SKM-1 (cell line): Measurements from ENCODE around the gene TEX36.
"Not testable (repeated sequence)": the region's sequence is repeated elsewhere in the genome, so short reads cannot be mapped to it uniquely, and the experiment has no call there.

ENCODE experiments used
- DNase-seq: peaks from one replicate; lab custom pipeline; 2025; ENCODE audit not compliant: unreplicated experiment; lab: John Stamatoyannopoulos, UW

Gene TEX36

DNA sequence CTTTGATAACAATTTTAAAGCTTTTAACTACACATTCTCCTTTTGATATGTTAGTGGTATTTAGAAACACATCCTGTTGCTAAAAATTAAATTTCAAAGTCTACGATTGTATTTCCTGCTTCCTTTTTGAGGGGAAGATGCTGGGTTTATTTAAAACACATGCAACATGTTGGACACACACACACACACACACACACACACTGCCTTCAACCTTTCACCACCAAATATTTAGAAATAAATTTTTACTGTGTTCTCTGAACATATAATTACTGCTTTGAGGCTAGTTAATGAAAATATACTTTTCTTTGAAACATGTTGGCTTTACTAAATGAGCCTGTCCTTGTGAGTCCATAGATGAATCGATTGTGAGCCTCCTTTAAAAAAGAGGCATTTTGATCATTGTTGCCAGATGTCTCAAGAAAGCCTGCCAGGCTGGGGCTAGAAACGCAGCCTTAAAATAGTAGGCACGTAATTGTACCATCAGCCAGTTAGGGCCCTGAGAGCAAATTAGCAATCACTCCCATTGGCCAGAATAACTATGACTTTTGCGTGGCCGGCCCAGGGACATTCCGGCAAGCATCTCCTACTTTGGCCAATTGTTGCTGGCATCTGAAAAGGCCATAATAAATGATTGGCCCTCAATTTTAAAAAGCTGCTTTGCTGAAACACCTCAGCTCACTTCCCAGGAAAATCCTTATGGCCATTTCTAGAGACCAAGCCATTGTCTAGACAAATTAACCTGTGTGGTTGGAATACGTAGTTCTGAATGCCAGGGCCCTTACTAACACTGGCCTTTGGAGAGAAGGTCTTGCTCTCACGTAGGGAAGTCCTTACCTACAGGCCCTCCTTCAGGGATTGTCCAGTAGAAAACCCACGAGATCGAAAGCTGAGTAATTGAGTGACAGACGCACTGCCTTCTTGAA is 9.9 kb upstream of the TEX36 start:
- DNase-seq: no peak

DNA sequence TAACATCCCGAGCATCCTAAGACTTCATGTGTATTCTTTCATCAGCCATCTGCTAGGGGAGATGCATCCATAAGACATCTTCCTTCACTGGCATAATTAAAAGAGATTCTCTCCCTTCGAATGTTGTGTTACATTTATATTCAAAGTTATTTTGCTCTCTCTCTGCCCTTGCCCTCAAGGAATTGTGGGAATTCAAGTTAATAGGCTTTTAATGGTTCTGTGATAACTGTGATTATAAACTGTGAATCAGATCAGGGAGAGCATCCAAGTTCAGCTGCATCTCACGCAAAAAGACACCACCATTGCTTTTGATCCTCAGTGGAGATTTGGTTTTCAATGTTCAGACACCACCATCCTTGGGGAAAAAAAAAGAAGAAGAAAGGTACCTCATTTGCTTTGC is 9.2 kb upstream of the TEX36 start:
- DNase-seq: no peak

DNA sequence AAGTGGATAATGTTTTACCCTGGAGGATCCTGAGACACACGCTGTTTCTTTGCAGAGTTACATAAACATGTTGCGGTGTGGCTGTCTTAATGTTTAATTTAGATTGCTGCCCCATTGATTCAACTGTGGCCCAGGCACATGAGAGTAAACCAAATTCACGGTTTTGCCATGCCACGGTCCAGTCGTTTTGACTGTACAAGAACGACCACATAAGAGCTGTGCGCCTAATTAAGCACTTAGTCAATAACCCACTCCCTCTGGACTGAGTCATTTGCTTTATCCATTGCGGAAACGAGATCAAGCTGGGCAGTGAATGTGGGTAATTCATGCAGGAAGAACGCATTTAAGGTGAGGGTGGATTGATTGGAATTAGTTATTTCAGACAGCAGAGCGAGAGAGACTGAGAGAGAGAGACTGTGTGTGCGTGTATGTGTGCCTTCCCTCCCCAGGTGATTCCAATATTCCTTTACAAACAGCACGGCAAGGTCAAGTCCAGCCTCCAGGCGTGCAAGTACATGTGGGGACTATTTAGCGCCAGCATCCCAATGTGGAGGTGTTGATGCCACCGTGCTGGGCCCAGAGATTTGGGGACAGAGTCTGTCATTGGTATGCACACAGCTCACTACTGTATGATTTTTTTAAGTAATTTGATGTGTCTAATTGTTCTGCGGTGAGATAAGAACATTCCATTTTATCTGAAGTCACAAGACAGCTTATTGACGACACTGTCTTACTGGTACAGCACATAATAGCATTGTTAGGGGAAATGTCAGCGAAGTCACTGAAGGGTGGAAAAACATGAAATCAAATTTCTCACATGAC is 8.4 kb upstream of the TEX36 start:
- DNase-seq: no peak

DNA sequence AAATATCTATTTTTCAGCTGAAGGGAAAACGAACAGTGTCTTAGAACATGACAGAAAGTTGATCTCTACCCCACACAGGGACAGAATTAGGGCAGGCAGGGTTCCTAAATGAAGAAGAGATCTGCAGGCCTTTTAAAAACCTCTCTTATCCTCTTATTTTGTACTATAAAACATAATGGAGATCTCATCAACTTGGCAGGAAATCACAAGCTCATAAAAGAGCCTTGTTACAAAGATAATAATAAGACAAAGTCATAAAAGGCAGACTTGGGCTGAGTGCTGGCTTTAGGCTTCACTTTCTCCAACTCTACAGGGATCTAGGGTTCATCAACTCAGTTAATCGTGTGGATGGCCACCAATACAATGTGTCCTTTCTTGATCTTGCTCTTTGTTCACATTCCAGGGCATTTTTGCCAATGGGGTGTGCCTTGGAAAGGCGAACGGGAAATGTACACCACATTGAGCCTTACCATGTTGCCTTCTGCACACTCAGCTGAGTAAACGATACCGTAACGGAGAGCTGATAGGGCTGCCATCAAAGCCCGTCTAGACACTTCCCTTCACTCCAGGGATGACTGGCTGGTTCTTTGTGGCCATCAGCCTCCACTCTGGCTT is 7.1 kb upstream of the TEX36 start:
- DNase-seq: no peak

DNA sequence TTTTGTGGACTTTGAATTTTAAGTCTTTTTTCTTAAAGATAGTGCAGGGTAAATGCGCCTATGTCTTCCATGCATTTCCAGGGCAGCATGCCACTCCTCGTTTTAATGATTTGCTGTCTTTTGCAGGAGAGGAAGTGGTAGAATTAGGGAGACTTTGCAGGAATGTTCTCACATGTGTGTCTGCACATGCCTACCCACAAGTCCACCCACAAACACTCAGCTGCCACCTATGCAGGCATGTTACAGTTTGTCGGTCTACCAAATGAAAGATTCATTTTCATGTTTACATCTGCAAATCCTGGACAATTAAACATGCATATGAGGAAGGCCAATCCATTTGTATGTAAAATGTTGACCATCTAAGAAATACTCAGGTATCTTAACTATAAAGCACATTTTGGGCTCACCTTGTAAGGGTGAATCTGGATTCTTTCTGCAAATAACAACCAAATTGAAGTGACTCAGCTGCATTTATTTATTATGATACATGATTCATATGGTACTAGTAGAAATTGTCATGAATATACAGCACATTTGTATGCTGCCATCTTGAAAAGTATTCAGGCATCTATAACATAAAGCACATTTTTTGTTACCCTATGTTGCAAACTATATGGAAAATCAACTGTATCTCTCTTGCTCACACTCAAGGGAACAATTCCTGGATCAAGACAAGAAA is 4.7 kb upstream of the TEX36 start:
- DNase-seq: no peak

DNA sequence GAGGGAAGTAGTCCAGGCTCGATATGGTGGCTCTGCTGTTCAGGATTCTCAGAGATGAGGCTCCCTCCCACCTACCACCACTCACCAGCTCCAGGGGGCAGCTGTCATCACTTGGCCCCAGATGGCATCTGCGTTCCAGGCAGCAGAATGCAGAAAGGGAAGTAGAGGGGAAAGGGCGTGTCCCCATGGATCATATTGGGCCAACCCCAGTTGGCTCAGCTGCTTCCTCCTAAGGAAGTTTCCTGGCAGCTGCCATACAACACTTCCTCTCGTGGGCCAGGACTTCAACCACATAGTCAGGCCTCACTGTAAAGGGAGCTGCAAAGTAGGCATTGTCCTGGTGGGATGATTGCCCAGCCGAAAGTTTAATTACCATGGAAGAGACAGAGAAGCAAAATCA is 1.6 kb upstream of the TEX36 start:
- DNase-seq: no peak

DNA sequence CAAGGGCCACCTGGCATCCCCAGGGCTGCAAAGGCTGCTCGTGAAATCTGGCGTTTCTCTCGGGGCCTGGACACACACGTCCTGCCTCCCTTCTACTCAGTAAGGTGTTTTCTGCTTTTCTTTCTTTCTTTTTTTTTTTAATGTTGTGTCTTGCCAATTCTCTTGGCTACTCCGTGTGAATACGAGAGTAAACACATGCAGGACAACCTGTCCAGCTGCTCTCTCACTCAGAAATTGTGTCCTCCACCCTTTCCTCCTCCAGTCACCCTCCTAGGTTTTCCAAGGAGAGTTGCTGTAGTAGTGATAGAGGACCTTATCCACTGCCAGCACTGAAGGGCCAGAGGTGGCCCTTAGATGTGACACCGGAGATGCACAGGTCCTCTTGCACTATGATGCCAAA is 858 bp upstream of the TEX36 start:
- DNase-seq: no peak

DNA sequence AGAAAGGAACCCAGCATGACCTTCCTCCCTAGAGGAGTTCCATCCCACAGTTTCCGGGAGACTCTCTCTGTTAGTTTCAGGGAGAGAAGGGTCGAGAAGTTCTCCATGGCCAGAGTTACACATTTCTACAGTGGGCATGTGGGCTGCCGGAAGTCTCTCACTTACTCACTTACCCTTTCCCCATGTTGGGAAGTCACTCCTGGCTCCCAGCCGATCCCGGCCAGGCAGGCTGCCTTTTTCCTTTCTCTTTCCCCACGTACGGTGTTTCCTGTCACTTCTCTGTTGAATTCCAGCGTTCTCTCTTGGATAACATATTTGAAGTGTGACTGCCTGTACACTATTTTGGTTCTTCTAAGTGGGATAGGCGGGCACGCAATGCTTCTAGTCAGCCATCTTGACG is 3.5 kb downstream of the TEX36 start:
- no peak for DNase-seq

DNA sequence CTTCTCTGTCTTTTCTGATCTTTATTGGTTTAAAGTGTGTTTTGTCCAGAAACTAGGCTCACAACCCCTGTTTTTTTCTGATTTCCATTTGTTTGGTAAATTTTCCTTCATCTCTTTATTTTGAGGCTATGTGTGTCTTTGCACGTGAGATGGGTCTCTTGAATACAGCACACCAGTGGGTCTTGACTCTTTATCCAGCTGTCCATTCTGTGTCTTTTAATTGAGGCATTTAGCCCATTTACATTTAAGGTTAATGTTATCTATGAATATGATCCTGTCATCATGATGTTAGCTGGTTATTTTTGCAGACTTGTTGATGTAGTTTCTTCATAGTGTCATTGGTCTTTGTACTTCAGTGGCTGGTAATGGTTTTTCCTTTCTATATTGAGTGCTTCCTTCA is 10.1 kb downstream of the TEX36 start:
- no peak for DNase-seq

DNA sequence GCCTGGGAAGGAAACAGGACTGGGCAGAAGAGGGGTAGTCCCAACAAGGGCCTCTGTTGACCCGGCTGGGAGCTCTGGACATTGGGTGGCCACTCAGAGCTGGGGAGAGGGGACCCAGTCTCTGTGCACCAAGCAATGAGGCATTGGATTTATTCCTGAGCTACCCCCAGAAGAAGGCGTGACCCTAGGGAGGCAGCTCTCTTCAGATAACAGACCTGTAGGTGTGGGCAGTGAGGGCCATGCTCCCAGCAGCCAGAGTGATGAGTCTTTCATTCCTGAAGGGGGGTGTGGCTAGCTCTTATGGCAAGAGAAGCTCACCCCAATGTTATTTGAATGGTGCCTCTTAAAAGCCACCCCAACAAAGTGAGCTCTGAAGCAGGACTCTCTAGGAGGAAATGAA is 20.4 kb downstream of the TEX36 start:
- DNase-seq: no peak

DNA sequence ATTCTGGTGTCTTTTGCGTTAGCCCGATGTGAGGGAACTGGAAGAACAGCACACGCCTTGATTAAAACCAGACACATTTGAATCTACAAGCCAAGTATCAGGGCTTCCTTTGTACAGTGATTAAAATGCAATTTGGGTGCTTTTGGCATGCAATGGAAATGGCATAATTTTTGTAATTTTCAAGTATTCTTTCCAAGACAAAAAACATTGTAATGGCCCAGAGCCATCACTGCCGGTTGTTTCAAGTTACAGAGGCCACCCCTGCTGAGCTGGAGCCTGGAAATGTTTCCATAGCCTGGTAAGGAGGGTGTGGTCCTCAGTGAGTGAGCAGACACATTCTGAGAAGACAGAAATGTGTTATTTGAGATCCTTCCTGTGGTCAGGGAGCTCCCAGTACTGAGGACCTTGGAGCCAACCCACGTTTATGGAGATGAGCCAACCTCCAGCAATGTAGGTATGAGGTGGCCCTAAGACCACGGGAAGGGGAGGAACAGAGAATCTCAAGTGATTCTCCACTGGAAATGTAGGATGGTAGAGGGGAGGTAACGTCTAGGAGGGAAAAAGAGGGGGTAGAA is 20.9 kb downstream of the TEX36 start:
- DNase-seq: no peak

DNA sequence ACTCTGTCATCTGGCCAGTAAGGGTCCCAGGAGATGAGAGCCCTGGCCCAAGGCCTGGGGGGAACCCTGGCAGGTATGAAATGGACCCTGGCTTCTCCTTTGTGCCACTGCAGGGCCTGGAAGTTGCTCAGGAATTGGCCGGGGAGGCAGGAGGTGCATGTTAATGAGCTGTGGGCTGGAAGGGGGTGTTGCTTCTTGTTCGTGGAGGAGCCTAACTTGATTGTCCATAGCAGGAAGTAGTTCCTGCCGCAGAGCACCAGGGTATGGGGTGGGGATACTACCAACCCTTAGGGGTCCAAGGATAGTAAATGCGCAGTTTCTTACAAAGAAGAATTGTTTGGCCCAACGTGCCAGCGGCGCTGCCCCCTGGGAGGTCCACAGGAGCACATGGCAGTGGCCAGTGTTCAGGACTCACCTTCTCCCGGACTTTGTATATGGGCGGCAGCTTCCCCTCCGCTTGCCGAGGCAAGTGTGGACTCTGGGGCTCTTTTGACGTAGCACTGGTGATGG is 21.5 kb downstream of the TEX36 start:
- DNase-seq: no peak

DNA sequence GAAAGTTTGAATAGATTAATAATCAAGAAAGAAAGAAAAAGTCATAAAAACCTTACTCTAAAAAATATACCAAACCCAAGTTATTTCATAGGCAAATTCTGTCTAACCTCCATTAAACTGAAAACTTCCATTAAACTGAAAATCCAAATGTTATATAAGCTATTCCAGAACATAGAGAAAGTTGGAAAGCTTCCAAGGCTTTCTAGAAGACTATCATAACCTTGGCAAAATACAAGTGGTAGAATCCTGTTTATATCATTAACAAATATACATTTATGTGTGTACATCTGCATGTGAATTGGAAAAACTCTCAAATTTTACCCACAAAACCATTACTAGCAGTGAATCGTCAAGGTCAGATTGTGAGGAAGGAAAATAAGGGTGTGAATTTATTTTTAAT is 23.9 kb downstream of the TEX36 start:
- DNase-seq: no peak

DNA sequence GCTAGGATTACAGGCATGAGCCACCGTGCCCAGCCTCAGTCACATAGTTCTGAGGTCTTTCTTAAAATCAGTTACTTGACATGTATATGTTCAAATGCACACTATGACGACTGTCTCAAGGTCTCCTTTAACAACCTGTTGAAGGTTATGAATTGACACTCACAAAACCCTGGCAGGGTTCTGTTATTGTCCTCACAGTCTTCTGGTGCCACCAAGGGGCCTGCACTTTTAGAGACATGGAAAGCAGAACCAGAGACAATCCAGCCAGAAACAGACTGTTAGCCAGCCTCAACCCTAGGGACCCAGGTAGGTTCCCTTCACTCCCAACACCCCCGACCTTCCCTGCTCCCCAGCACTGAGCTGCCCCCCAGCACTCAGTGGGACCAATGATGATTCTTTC is 26.4 kb downstream of the TEX36 start:
- no peak for DNase-seq

DNA sequence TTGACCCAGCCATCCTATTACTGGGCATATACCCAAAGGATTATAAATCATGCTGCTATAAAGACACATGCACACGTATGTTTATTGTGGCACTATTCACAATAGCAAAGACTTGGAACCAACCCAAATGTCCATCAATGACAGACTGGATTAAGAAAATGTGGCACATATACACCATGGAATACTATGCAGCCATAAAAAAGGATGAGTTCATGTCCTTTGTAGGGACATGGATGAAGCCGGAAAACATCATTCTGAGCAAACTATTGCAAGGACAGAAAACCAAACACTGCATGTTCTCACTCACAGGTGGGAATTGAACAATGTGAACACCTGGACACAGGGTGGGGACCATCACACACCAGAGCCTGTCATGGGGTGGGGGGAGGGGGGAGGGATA is 29.9 kb downstream of the TEX36 start:
- not testable (repeated sequence) for DNase-seq

DNA sequence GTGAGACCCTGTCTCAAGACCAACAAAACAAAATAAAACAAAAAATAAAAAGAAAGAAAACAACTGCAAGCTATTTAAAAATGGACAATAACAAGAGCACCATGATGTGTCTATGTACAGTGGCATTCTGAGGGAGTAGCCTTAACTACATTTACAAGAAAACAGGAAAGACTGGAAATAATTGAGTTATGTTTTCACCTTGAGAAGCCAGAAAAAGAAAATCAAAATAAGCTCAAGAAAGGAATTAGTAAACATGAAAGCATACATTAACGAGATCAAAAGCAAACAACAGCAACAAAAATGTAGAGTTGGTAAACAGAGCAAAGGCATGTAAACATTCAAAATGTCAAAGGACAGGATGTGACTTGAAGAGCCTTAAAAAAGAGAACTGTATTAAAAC is 36.7 kb downstream of the TEX36 start:
- no peak for DNase-seq

DNA sequence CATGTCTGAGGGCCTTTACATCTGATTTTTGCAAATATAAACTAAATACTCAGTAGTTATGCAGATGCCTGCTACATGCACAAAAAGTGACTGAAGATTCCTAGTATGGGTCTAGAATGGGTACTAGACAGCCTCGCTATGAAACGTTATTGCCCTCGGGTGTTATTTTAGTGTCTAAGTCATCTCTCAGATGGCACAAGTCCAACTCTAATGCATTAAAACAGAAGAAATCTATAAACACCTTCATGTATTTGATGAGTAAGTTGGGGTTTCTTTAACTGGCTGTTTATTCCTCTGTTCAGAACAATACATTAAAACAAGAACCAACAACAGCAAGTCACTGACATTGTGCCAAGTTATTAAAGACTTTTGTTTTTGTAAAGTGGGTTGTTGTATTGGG is 41.6 kb downstream of the TEX36 start:
- DNase-seq: no peak

DNA sequence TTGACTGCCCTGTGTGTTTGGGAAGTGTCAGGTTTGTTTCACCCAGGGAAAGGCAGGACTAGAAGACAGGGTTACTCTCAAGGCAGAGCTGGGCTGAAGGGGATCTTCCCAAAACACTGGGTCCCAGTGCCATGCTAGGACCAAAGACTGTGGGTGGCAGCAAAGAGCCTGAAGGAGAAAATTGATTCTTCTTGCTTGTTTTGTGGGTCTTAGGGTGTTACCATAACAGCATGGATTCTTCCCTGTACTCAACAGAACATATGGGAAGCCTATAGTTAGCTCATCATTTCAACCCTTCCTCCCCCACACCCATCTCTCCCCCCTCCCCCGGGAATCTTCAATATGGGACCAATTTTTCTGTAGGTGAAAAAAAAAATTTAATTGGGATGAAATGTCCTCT is 42.3 kb downstream of the TEX36 start:
- DNase-seq: no peak

DNA sequence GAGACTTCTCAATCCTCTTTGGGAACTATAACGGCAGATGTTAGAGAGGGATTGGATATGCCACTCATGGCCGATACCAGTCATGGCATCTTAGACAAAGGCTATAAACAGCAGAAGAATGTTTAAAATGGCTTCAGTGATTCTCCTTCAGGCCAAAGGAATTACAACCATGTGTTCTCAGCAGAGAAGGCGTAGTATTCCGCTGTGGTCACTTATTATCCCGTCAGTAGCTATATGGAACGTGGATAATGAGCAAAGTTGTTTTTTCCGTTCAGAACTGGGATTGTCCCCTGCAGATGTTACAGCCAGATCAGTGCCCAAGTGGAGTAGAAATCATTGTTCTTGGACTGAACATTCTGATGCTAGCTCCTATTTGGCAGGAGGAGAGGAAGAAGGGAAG is 43.1 kb downstream of the TEX36 start:
- no peak for DNase-seq

DNA sequence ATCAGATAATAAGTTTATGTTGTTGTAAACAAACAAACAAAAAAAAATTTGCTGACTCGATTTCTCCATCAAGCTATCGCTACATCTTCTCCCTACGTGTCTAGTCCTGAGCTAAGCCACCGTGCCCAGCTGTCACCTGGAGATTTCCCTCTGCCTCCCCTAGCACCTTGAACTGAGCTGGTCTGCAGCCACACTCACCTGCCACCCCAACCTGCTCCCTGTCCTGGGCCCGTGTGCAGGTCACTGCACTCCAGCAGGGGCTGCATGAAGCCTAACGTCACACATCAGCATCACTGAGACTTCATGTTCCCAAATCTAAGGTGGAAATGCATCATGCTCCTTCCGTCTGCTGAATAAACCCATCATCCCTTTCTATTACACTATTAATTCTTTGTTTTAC is 44.4 kb downstream of the TEX36 start:
- DNase-seq: no peak

DNA sequence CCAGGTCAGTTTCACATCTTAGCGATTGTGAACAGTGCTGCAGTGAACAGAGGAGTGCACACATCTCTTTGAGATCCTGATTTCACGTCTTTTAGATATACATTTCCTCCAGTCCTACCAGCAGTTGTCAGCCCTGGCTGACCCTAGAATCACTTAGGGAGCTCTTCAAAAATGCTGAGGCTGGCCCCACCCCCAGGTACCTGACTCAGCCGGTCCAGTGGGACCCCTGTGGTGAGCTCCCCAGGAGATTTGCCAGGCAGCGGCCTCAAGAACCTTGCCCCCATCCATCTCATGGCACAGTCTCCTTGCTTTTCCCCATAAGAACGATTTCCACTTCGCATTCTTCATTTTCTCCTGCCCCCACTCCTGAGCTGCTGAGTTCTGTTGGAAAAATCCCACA is 45.5 kb downstream of the TEX36 start:
- DNase-seq: no peak
